ENCODE results near the gene DRC1. TPM values are rescaled to one million over a fixed set of nuclear protein-coding genes. Genes with fewer than 3 reads are reported as not detected.

The DRC1 gene
- total RNA-seq, 1 experiment from 2014 or later = not detected

- BruUV-seq (replicated peaks) = TSS peak; percentile 85
- peak overlapping the region; percentile 87 for H3K4me2 ChIP-seq (ENCODE audit: low read length)
- peaks cover 3 to 15% of the 10 kb centered on the region in 2 experiments; a peak in 3 of 4 replicates for H3K4me1 ChIP-seq (ENCODE audit: control insufficient read depth in 1 of 2, insufficient read depth in 2 of 2, low read length in 2 of 2)
- intact Hi-C loops (cut with micrococcal nuclease) = no loop called here
- H3K9me3 ChIP-seq (ENCODE audit: control insufficient read depth in 1 of 2, insufficient read depth in 1 of 2, low read depth in 1 of 2, low read length in 2 of 2) = no peaks in the 10 kb centered on the region
- H3K9ac ChIP-seq (ENCODE audit: low read length) = peak overlapping the region; percentile 61
- no peaks in the 10 kb centered on the region for H4K20me1 ChIP-seq (ENCODE audit: insufficient read depth)
- TF ChIP-seq YY1 (IDR thresholded peaks at IDR 0.05; ENCODE audit: extremely low read depth, insufficient replicate concordance, low read depth, low read length) = no peak
- TF ChIP-seq ATF3 (IDR thresholded peaks at IDR 0.05) = no peak
- TF ChIP-seq TCF7L2 (IDR thresholded peaks at IDR 0.05; ENCODE audit: borderline replicate concordance, extremely low read depth, insufficient read depth, insufficient read length) = no peak
- no peak for TF ChIP-seq JUND (IDR thresholded peaks at IDR 0.05)
- no peak for TF ChIP-seq SP1 (IDR thresholded peaks at IDR 0.05; ENCODE audit: low read depth)
- TF ChIP-seq CTCF (IDR thresholded peaks at IDR 0.05 in 2 of 3, conservative IDR thresholded peaks at IDR 0.05 in 1 of 3; ENCODE audit: borderline replicate concordance in 1 of 3, insufficient read depth in 1 of 3, low read depth in 2 of 3, low read length in 2 of 3) = no peak
- TF ChIP-seq EZH2phosphoT487 (IDR thresholded peaks at IDR 0.05; ENCODE audit: borderline replicate concordance) = no peak
- TF ChIP-seq REST (IDR thresholded peaks at IDR 0.05; ENCODE audit: low read depth) = no peak
- no peak for DNase-seq (ENCODE audit: low read depth, low spot score)
- no peak for ATAC-seq
- ChIA-PET RAD21 (ENCODE audit: low non-redundant PET in 1 of 2, low total read pairs in 2 of 2, uncharacterized antibody in 2 of 2, unreplicated experiment in 2 of 2) (interaction anchor here in 1 of 2 experiments (1.5 kb wide), 1 partner anchor 74 kb away, joined by 3 read pairs; no protein-coding TSS in a partner anchor), CTCF (interaction anchor here (0.6 to 3.2 kb wide), 5 partner anchors 12 to 153 kb away, joined by 3 to 14 read pairs (median 4); no protein-coding TSS in a partner anchor), POLR2A (no interaction called here)
- H3K9me2 ChIP-seq (ENCODE audit: insufficient read depth) = no peaks in the 10 kb centered on the region
- no peaks in the 10 kb centered on the region for H3K36me3 ChIP-seq (ENCODE audit: control insufficient read depth in 1 of 2, insufficient read depth in 2 of 2, low read length in 2 of 2)
- H3K27ac ChIP-seq (ENCODE audit: low read depth, low read length) = no peak overlapping the region
- H2AFZ ChIP-seq (ENCODE audit: low read depth, low read length, poor library complexity, severe bottlenecking) = peak overlapping the region; percentile 53
- H3K27me3 ChIP-seq (ENCODE audit: insufficient read depth, low read length) = no peaks in the 10 kb centered on the region; the same call in 1 of the 2 replicates
- no peaks in the 10 kb centered on the region for H3K79me2 ChIP-seq (ENCODE audit: insufficient read depth, low read length)
- H3K4me3 ChIP-seq (replicated peaks in 1 of 2; ENCODE audit: low read depth in 1 of 2, low read length in 2 of 2) = peak overlapping the region; percentile 41 to 60
These were observed 102.3 kb downstream of the DRC1 start for GRCh38 chr2:26504002-26504401.
